Cardiac muscle cell (in vitro differentiated cells and primary cell): ENCODE results near the gene C9orf85. TPM values are rescaled to one million over a fixed set of nuclear protein-coding genes. Genes with fewer than 3 reads are reported as not detected.
A peak's percentile ranks its signal among the peaks of the same experiment; 100 is the strongest.

Experiments used
- DNase-seq, 2 donors: peaks; one replicate each; pipeline versions ENCODE4 v3.0.0 to v3.0.0-alpha.2; 2010 to 2017; ENCODE audit warnings: low read depth in 1 of 2, low spot score in 1 of 2
- H3K27ac ChIP-seq: fragments of 200-600 bp; sonication (generic); 2 replicates; pipeline ENCODE4 v1.5.1; 2016
- H3K27me3 ChIP-seq: fragments of 200-600 bp; sonication (generic); 2 replicates; pipeline ENCODE4 v1.6.0; 2016; ENCODE audit warnings: control low read depth
- H3K36me3 ChIP-seq: fragments of 200-600 bp; sonication (generic); 2 replicates; pipeline ENCODE4 v1.5.1; 2016; ENCODE audit warnings: control low read depth
- H3K4me1 ChIP-seq: fragments of 200-600 bp; sonication (generic); 2 replicates; pipeline ENCODE4 v1.8.1; 2017; ENCODE audit warnings: low read depth, mild to moderate bottlenecking, mixed run types
- H3K4me3 ChIP-seq: fragments of 200-600 bp; sonication (generic); 2 replicates; pipeline ENCODE4 v1.5.1; 2016; ENCODE audit warnings: mild to moderate bottlenecking
- H3K9me3 ChIP-seq: fragments of 200-600 bp; sonication (generic); 2 replicates; pipeline ENCODE4 v1.5.1; 2017; ENCODE audit warnings: low read depth, mild to moderate bottlenecking, control low read depth
- polyA plus RNA-seq: library from polyadenylated mRNA; unstranded; fragments of >200 nt; fragmentation: Nextera tagmentation; extraction: Ambion mirVana; gene quantifications from 2 replicates; pipeline ENCODE4 v1.2.1, GENCODE V29; 2016
- total RNA-seq: library from RNA; depleted of rRNA; stranded (reverse); fragments of >200 nt; gene quantifications from 2 replicates; pipeline ENCODE4 v1.2.3, GENCODE V29; 2016
- TF ChIP-seq, protein P1 (sequence below): IDR thresholded peaks from 2 replicates; pipeline ENCODE4 v1.5.1; 2012; ENCODE audit warnings: low read depth, mild to moderate bottlenecking, low read length

Gene C9orf85
- total and polyA plus RNA-seq, 2 experiments from 2014 or later: 16.7 to 16.8 TPM

DNA sequence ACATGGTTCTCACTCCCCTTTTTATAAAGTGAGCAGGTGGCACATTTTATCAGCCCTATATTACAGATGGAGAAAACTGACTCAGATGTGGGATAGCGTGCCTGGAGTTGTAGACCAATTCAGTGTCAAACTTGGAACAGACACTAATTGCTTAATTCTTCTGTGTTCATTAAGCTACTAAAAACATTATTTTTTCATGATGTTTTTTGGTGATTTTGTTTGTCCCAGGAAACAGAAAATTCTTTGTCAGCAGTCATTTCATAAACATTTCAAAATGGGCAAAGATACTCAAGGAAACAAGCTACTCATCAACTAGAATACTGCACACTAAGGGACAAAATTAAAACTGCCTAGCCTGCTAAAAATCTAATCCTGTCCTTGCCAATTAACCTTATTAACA is 2.6 kb upstream of the C9orf85 start:
- Histone ChIP-seq H3K27me3 (no peaks in the 10 kb centered on the region), H3K4me3 (peak overlapping the region; percentile 68), H3K36me3 (no peaks in the 10 kb centered on the region), H3K4me1 (peaks cover 15% of the 10 kb centered on the region), H3K9me3 (no peaks in the 10 kb centered on the region), H3K27ac (peak overlapping the region; percentile 87)
- TF ChIP-seq, protein P1, sequence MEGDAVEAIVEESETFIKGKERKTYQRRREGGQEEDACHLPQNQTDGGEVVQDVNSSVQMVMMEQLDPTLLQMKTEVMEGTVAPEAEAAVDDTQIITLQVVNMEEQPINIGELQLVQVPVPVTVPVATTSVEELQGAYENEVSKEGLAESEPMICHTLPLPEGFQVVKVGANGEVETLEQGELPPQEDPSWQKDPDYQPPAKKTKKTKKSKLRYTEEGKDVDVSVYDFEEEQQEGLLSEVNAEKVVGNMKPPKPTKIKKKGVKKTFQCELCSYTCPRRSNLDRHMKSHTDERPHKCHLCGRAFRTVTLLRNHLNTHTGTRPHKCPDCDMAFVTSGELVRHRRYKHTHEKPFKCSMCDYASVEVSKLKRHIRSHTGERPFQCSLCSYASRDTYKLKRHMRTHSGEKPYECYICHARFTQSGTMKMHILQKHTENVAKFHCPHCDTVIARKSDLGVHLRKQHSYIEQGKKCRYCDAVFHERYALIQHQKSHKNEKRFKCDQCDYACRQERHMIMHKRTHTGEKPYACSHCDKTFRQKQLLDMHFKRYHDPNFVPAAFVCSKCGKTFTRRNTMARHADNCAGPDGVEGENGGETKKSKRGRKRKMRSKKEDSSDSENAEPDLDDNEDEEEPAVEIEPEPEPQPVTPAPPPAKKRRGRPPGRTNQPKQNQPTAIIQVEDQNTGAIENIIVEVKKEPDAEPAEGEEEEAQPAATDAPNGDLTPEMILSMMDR: no peak
- DNase-seq: no peak

DNA sequence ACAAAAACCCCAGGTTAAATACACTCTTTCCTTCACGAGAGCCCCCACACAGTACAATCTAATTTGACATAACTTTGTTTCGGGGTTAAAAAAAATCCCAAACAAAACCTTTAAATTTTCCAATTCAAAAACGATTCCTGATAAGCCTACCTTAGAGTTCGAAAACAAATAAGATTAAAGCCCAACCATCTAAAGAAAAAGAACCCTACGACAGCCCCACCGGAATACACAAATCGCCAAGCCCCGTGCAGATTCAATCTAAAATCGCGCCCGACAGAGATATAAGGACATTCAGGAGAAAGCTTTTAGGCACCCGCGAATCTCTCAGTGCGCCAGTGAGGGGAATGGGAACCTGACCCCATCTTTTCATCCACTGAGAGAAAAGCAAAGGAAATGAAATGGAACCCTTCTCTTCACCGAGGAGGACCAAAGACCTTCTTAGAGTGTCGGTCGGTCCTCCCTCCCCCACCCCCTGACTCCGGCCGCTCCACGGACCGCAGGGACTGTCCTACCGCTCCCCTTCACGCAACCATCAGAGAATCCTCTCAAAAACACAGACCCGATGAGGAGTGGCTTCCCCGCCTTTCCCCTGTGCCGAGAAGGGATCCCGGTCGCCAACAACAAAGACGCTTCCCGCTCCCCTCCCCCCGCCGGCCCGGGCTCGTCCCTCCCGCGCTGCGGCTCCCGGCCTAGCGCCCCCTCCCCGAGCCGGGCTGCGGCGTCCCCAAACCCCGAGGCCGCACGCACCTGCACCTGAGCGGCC is 1.4 kb upstream of the C9orf85 start:
- H3K27me3 ChIP-seq: no peaks in the 10 kb centered on the region

DNA sequence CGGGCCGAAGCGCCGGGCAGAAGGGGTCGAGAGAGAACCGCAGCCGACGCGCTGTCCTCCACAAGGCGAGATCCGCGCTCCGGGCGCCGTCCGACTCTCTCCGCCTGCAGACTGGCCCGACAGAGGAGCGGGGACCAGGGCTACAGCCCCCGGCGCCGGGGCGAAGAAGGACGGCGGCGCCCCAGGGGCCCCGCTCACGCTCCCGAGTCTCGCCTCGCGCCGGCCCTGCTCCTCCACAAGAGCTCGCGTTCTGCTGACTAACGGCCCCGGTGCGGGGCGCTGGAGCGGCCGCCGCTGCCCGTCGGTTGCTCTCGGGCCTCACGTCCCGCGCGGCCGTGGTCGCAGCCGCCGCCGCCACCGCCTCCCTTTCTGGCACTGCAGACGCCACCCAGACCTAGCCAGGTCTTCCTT is 784 bp upstream of the C9orf85 start:
- peaks cover 11% of the 10 kb centered on the region for H3K4me1 ChIP-seq
- H3K9me3 ChIP-seq: no peaks in the 10 kb centered on the region
- H3K4me3 ChIP-seq: peak overlapping the region; percentile 68
- H3K36me3 ChIP-seq: no peaks in the 10 kb centered on the region
- peak overlapping the region; percentile 87 for H3K27ac ChIP-seq
- TF ChIP-seq, protein P1: no peak
- peak in 1 of 2 donors; percentile 67 for DNase-seq
- H3K27me3 ChIP-seq: no peaks in the 10 kb centered on the region

More for the DNA sequence above, 1.4 kb upstream of the C9orf85 start:
- Histone ChIP-seq H3K4me3 (peak overlapping the region; percentile 68), H3K4me1 (peaks cover 11% of the 10 kb centered on the region), H3K27ac (peak overlapping the region; percentile 87), H3K9me3 (no peaks in the 10 kb centered on the region), H3K36me3 (no peaks in the 10 kb centered on the region)
- DNase-seq: peak; percentile 33 to 46
- TF ChIP-seq, protein P1: no peak

DNA sequence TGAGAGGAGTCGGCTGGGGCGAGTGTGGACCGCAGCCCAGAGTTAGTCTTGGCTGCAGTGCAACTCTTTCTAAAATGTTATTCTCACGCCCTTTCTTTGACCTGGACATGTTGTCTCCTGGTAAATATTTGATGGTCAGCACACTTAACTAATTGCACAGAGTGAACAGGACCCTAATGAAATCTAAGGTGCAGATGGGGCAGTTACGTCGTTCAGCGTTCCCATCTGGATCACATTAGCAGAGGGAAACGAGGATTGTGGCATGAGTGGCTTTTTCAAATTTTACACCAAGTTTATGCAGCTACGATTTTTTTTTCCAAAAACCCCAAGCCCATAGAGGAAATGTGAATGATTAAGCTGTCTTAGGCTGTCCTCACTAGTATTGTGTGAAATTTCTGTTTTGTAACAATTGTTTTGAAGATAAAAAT is 483 bp downstream of the C9orf85 start:
- no peaks in the 10 kb centered on the region for H3K36me3 ChIP-seq
- H3K27me3 ChIP-seq: no peaks in the 10 kb centered on the region
- H3K27ac ChIP-seq: peak overlapping the region; percentile 77
- no peaks in the 10 kb centered on the region for H3K9me3 ChIP-seq
- H3K4me1 ChIP-seq: peaks cover 11% of the 10 kb centered on the region
- peak overlapping the region; percentile 60 for H3K4me3 ChIP-seq
- DNase-seq: peak in 1 of 2 donors; percentile 72
- TF ChIP-seq, protein P1: no peak

DNA sequence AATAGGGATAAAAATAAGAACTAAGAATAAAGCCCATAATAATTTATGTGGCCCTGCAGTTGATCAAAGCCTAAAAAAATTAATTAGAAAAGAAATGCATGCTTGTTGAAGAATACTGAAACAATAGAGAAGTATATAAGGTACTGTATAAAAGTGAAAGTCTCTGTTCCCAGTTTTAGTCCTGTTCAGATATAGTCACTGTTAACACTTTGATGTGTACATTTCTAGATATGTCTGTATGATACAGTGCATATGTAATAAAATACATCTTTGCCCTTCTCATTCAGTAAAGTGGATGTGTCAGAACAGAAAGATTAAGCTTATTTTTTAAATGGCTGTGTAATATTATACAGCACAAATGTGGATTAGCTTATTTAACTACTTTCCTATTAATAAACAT is 4.1 kb downstream of the C9orf85 start:
- TF ChIP-seq, protein P1: no peak
- no peak overlapping the region for H3K4me3 ChIP-seq
- H3K9me3 ChIP-seq: no peaks in the 10 kb centered on the region
- H3K4me1 ChIP-seq: peaks cover 3% of the 10 kb centered on the region
- DNase-seq: no peak
- H3K36me3 ChIP-seq: no peaks in the 10 kb centered on the region
- no peak overlapping the region for H3K27ac ChIP-seq
- no peaks in the 10 kb centered on the region for H3K27me3 ChIP-seq
